HepG2 (cell line): ENCODE data around the gene ANKZF1. TPM values are rescaled to one million over a fixed set of nuclear protein-coding genes. Genes with fewer than 3 reads are reported as not detected.

ENCODE experiments used
- AGO2 ChIP-seq: fragments of 200-400 bp; formaldehyde crosslinking; optimal IDR thresholded peaks from 2 replicates; pipeline ENCODE3; 2017; ENCODE audit warnings: mild to moderate bottlenecking, low read depth, low read length, moderate library complexity
- HOXA3 ChIP-seq: sonication (generic); formaldehyde crosslinking; IDR thresholded peaks from 2 replicates; pipeline ENCODE4 v1.5.0; 2020; ENCODE audit warnings: missing genetic modification reagents
- KAT2B ChIP-seq: fragments of 150-350 bp; IDR thresholded peaks from 2 replicates; pipeline ENCODE4 v1.6.1; 2014; ENCODE audit warnings: low read depth, low read length, borderline replicate concordance
- MATR3 ChIP-seq: sonication (generic); formaldehyde crosslinking; IDR thresholded peaks from 2 replicates; pipeline ENCODE4 v1.4.0; 2020; ENCODE audit warnings: missing genetic modification reagents
- MYPOP ChIP-seq: sonication (generic); formaldehyde crosslinking; IDR thresholded peaks from 2 replicates; pipeline ENCODE4 v1.8.1; 2023; ENCODE audit warnings: mild to moderate bottlenecking, moderate library complexity, missing genetic modification reagents
- PPARG ChIP-seq: conservative IDR thresholded peaks from 2 replicates; pipeline ENCODE4 v1.6.1; 2016; ENCODE audit warnings: missing biosample characterization, missing genetic modification reagents
- SKIL ChIP-seq: sonication (generic); formaldehyde crosslinking; IDR thresholded peaks from 2 replicates; pipeline ENCODE4 v1.8.0; 2022; ENCODE audit warnings: missing genetic modification reagents, mild to moderate bottlenecking, moderate library complexity, borderline replicate concordance
- TOPORS ChIP-seq: sonication (generic); formaldehyde crosslinking; IDR thresholded peaks from 2 replicates; pipeline ENCODE4 v1.8.0; 2023; ENCODE audit warnings: mild to moderate bottlenecking, missing genetic modification reagents
- U2AF2 ChIP-seq: fragments of 200-400 bp; formaldehyde crosslinking; IDR thresholded peaks from 2 replicates; pipeline ENCODE4 v1.6.1; 2017; ENCODE audit warnings: low read depth, mild to moderate bottlenecking, low read length
- UBTF ChIP-seq: sonication (generic); formaldehyde crosslinking; IDR thresholded peaks from 2 replicates; pipeline ENCODE4 v1.4.0; 2020; ENCODE audit warnings: mild to moderate bottlenecking, missing genetic modification reagents
- ZBTB7A ChIP-seq: sonication (generic); formaldehyde crosslinking; IDR thresholded peaks from 2 replicates; pipeline ENCODE4 v1.8.0; 2022; ENCODE audit warnings: mild to moderate bottlenecking, missing genetic modification reagents
- ZFX ChIP-seq: sonication (generic); formaldehyde crosslinking; IDR thresholded peaks from 2 replicates; pipeline ENCODE4 v1.4.0; 2020; ENCODE audit warnings: mild to moderate bottlenecking, low read depth, missing genetic modification reagents, moderate library complexity
- ZKSCAN5 ChIP-seq: sonication (generic); formaldehyde crosslinking; IDR thresholded peaks from 2 replicates; pipeline ENCODE4 v1.5.1; 2020; ENCODE audit warnings: mild to moderate bottlenecking, missing genetic modification reagents
- ZNF292 ChIP-seq: sonication (generic); formaldehyde crosslinking; IDR thresholded peaks from 2 replicates; pipeline ENCODE4 v1.8.1; 2022; ENCODE audit warnings: mild to moderate bottlenecking, low read depth, missing genetic modification reagents, borderline replicate concordance
- ZNF431 ChIP-seq: sonication (generic); formaldehyde crosslinking; IDR thresholded peaks from 2 replicates; pipeline ENCODE4 v1.9.0; 2022; ENCODE audit warnings: missing genetic modification reagents, low read depth, mild to moderate bottlenecking, borderline replicate concordance
- ZNF614 ChIP-seq: IDR thresholded peaks from 2 replicates; pipeline ENCODE4 v1.6.1; 2018; ENCODE audit warnings: missing biosample characterization, missing genetic modification reagents, inconsistent platforms, borderline replicate concordance
- polyA plus RNA-seq, 8 experiments: library from polyadenylated mRNA; depleted of rRNA in 3 of 8; stranded (reverse) in 7 of 8; unstranded in 1 of 8; fragments of >200 nt; fragmentation: Illumina TruSeq in 4 of 8; extraction: Trizol in 4 of 8; gene quantifications; 2 replicates each; pipeline versions ENCODE4 v1.2.1 to v1.2.3, GENCODE V29; 2011 to 2016; ENCODE audit warnings: low read depth in 4 of 8, missing spikeins in 1 of 8, mixed read lengths in 1 of 8; ENCODE audit not compliant: insufficient read depth in 1 of 8
- total RNA-seq, 5 experiments: library from RNA; depleted of rRNA; stranded (reverse); fragments of >200 nt; fragmentation: Illumina TruSeq; extraction: Trizol; gene quantifications; 2 replicates each; pipeline ENCODE4 v1.2.3, GENCODE V29; 2016; ENCODE audit warnings: low read depth in 1 of 5
- TF ChIP-seq, protein P1 (sequence below): sonication (generic); formaldehyde crosslinking; conservative IDR thresholded peaks from 2 replicates; pipeline ENCODE4 v1.4.0; 2020; ENCODE audit warnings: mild to moderate bottlenecking, missing genetic modification reagents, moderate library complexity

ANKZF1 gene
- total and polyA plus RNA-seq, 2 of the 13 experiments (the other 11 are each of a cell fraction or from before 2014, with no cell fraction given): 25.3 to 128 TPM

GRCh38 chr2:219207134-219207883 lies 22.3 kb upstream of the ANKZF1 start (continued):
- TF ChIP-seq ZBTB7A (CRISPR knock-in tag): no peak
- no peak for TF ChIP-seq TOPORS
- 0 out of 2 replicates have a peak, but pooled peaks have one; percentile 8 for TF ChIP-seq ZNF431
- no peak; the same call in 1 of the 2 replicates for TF ChIP-seq ZFX (CRISPR knock-in tag)
- no peak for TF ChIP-seq ZKSCAN5 (CRISPR knock-in tag)
- TF ChIP-seq UBTF (CRISPR knock-in tag): no peak
- no peak; the same call in 1 of the 2 replicates for TF ChIP-seq HOXA3 (CRISPR knock-in tag)
- no peak for TF ChIP-seq PPARG
- no peak for TF ChIP-seq KAT2B
- no peak for TF ChIP-seq ZNF292
- TF ChIP-seq, protein P1, sequence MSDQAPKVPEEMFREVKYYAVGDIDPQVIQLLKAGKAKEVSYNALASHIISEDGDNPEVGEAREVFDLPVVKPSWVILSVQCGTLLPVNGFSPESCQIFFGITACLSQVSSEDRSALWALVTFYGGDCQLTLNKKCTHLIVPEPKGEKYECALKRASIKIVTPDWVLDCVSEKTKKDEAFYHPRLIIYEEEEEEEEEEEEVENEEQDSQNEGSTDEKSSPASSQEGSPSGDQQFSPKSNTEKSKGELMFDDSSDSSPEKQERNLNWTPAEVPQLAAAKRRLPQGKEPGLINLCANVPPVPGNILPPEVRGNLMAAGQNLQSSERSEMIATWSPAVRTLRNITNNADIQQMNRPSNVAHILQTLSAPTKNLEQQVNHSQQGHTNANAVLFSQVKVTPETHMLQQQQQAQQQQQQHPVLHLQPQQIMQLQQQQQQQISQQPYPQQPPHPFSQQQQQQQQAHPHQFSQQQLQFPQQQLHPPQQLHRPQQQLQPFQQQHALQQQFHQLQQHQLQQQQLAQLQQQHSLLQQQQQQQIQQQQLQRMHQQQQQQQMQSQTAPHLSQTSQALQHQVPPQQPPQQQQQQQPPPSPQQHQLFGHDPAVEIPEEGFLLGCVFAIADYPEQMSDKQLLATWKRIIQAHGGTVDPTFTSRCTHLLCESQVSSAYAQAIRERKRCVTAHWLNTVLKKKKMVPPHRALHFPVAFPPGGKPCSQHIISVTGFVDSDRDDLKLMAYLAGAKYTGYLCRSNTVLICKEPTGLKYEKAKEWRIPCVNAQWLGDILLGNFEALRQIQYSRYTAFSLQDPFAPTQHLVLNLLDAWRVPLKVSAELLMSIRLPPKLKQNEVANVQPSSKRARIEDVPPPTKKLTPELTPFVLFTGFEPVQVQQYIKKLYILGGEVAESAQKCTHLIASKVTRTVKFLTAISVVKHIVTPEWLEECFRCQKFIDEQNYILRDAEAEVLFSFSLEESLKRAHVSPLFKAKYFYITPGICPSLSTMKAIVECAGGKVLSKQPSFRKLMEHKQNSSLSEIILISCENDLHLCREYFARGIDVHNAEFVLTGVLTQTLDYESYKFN (CRISPR knock-in tag): no peak
- TF ChIP-seq SKIL (CRISPR knock-in tag): no peak
- no peak for TF ChIP-seq MATR3 (CRISPR knock-in tag)
- no peak; the same call in 1 of the 2 replicates for TF ChIP-seq U2AF2
- no peak for TF ChIP-seq AGO2
- no peak for TF ChIP-seq MYPOP (CRISPR knock-in tag)
- 0 out of 2 replicates have a peak, but pooled peaks have one; percentile 4 for TF ChIP-seq ZNF614 (CRISPR knock-in tag)
